Measurements from ENCODE around the gene GPT2.

GPT2 gene

GRCh38 chr16:46854846-46855245 is 29.3 kb upstream of the GPT2 start:
- TF ChIP-seq SIN3A (IDR thresholded peaks at IDR 0.05; ENCODE audit: borderline replicate concordance, insufficient read depth, low read length) (no peak), TAF1 (IDR thresholded peaks at IDR 0.05; ENCODE audit: borderline replicate concordance, insufficient read depth, low read length) (no peak), FOXP2 (optimal IDR thresholded peaks at IDR 0.05; ENCODE audit: borderline replicate concordance, extremely low read depth, extremely low read length, insufficient read depth) (no peak), POLR2AphosphoS5 (IDR thresholded peaks at IDR 0.05; ENCODE audit: low read depth, low read length) (no peak), REST (IDR thresholded peaks at IDR 0.05; ENCODE audit: insufficient read depth in 1 of 2, low read depth in 2 of 2, low read length in 2 of 2) (no peak)

- TF ChIP-seq SIN3A (IDR thresholded peaks at IDR 0.05; ENCODE audit: borderline replicate concordance, insufficient read depth, low read length) (no peak), POLR2AphosphoS5 (IDR thresholded peaks at IDR 0.05; ENCODE audit: low read depth, low read length) (no peak), FOXP2 (optimal IDR thresholded peaks at IDR 0.05; ENCODE audit: borderline replicate concordance, extremely low read depth, extremely low read length, insufficient read depth) (no peak), TAF1 (IDR thresholded peaks at IDR 0.05; ENCODE audit: borderline replicate concordance, insufficient read depth, low read length) (no peak), REST (IDR thresholded peaks at IDR 0.05; ENCODE audit: insufficient read depth in 1 of 2, low read depth in 2 of 2, low read length in 2 of 2) (no peak)
These were observed 28.8 kb upstream of the GPT2 start for GRCh38 chr16:46855389-46855788.

- no peak for TF ChIP-seq TAF1 (IDR thresholded peaks at IDR 0.05; ENCODE audit: borderline replicate concordance, insufficient read depth, low read length)
- no peak for TF ChIP-seq REST (IDR thresholded peaks at IDR 0.05; ENCODE audit: insufficient read depth in 1 of 2, low read depth in 2 of 2, low read length in 2 of 2)
- TF ChIP-seq FOXP2 (optimal IDR thresholded peaks at IDR 0.05; ENCODE audit: borderline replicate concordance, extremely low read depth, extremely low read length, insufficient read depth), result no peak
- no peak for TF ChIP-seq SIN3A (IDR thresholded peaks at IDR 0.05; ENCODE audit: borderline replicate concordance, insufficient read depth, low read length)
- TF ChIP-seq POLR2AphosphoS5 (IDR thresholded peaks at IDR 0.05; ENCODE audit: low read depth, low read length), result no peak
These were observed 26.7 kb upstream of the GPT2 start for GRCh38 chr16:46857368-46857945.

- TF ChIP-seq SIN3A (IDR thresholded peaks at IDR 0.05; ENCODE audit: borderline replicate concordance, insufficient read depth, low read length), result no peak
- TF ChIP-seq FOXP2 (optimal IDR thresholded peaks at IDR 0.05; ENCODE audit: borderline replicate concordance, extremely low read depth, extremely low read length, insufficient read depth), result no peak
- TF ChIP-seq REST (IDR thresholded peaks at IDR 0.05; ENCODE audit: insufficient read depth in 1 of 2, low read depth in 2 of 2, low read length in 2 of 2), result no peak
- no peak for TF ChIP-seq TAF1 (IDR thresholded peaks at IDR 0.05; ENCODE audit: borderline replicate concordance, insufficient read depth, low read length)
- TF ChIP-seq POLR2AphosphoS5 (IDR thresholded peaks at IDR 0.05; ENCODE audit: low read depth, low read length), result no peak
These were observed 26.0 kb upstream of the GPT2 start for GRCh38 chr16:46858151-46858550.

Measured in PFSK-1 (cell line).